ENCODE data around the gene SELENOM.

The SELENOM gene

GRCh38 chr22:31128156-31128555 lies 20.8 kb upstream of the SELENOM start:
- DNase-seq, result no peak

- DNase-seq, result no peak
Observed at GRCh38 chr22:31127181-31127772, 19.9 kb upstream of the SELENOM start.

- no peak for DNase-seq
Observed at GRCh38 chr22:31126869-31127175, 19.5 kb upstream of the SELENOM start.

GRCh38 chr22:31126128-31126868 lies 18.9 kb upstream of the SELENOM start:
- no peak for DNase-seq

- DNase-seq, result no peak
Observed at GRCh38 chr22:31125521-31126117, 18.3 kb upstream of the SELENOM start.

- no peak for DNase-seq
Observed at GRCh38 chr22:31124811-31125465, 17.6 kb upstream of the SELENOM start.

GRCh38 chr22:31124290-31124689 lies 16.9 kb upstream of the SELENOM start:
- no peak for DNase-seq

GRCh38 chr22:31123292-31123602 lies 15.9 kb upstream of the SELENOM start:
- DNase-seq, result no peak

GRCh38 chr22:31122532-31123291 lies 15.3 kb upstream of the SELENOM start, which contains the start of gene INPP5J:
Gene INPP5J (plus strand): TSS chr22:31122966. CDS start chr22:31123015, 49 bp downstream.
- DNase-seq, result no peak

GRCh38 chr22:31122196-31122531 lies 14.8 kb upstream of the SELENOM start:
- no peak for DNase-seq

- DNase-seq, result no peak
Observed at GRCh38 chr22:31121403-31121802, 14.0 kb upstream of the SELENOM start.

- DNase-seq, result no peak
Observed at GRCh38 chr22:31120642-31121041, 13.3 kb upstream of the SELENOM start.

- no peak for DNase-seq
Observed at GRCh38 chr22:31120230-31120629, 12.9 kb upstream of the SELENOM start.

- no peak for DNase-seq
Observed at GRCh38 chr22:31119026-31119717, 11.8 kb upstream of the SELENOM start.

- DNase-seq, result no peak
Observed at GRCh38 chr22:31118046-31118820, 10.9 kb upstream of the SELENOM start.

- peak; percentile 1 for DNase-seq
Observed at GRCh38 chr22:31112547-31113091, 5.3 kb upstream of the SELENOM start.

- no peak for DNase-seq
Observed at GRCh38 chr22:31107894-31108218, 488 bp upstream of the SELENOM start.

GRCh38 chr22:31106731-31107177 lies 614 bp downstream of the SELENOM start:
- DNase-seq, result no peak

- no peak for DNase-seq
Observed at GRCh38 chr22:31106001-31106571, 1.3 kb downstream of the SELENOM start.

- DNase-seq, result no peak
Observed at GRCh38 chr22:31105282-31105929, 2.0 kb downstream of the SELENOM start.

- peak; percentile 25 for DNase-seq
Observed at GRCh38 chr22:31104869-31105268, 2.5 kb downstream of the SELENOM start.
